Esophagus squamous epithelium (tissue), 5 donors: ENCODE results near the gene TRPM1. TPM values are rescaled to one million over a fixed set of nuclear protein-coding genes. Genes with fewer than 3 reads are reported as not detected.

ENCODE experiments used
- DNase-seq: peaks from one replicate; lab custom pipeline; 2025; lab: John Stamatoyannopoulos, UW
- H3K27ac ChIP-seq, 4 donors: fragments of 200-600 bp; sonication (generic); one replicate each; pipeline ENCODE4 v1.5.1; 2016 to 2019; ENCODE audit warnings: mild to moderate bottlenecking in 1 of 4
- H3K27me3 ChIP-seq, 4 donors: fragments of 200-600 bp; sonication (generic); 1 replicate in 3 of 4; 2 replicates in 1 of 4; pipeline versions ENCODE4 v1.5.1 to v1.6.0; 2017 to 2021; ENCODE audit warnings: antibody characterized with exemption in 1 of 4
- H3K36me3 ChIP-seq, 3 donors: fragments of 200-600 bp; sonication (generic); one replicate each; pipeline ENCODE4 v1.5.1; 2016 to 2019
- H3K4me1 ChIP-seq, 3 donors: fragments of 200-600 bp; sonication (generic); one replicate each; pipeline ENCODE4 v1.5.1; 2017 to 2019
- H3K4me3 ChIP-seq, 4 donors: fragments of 200-600 bp; sonication (generic); 1 replicate in 3 of 4; 2 replicates in 1 of 4; pipeline ENCODE4 v1.5.1; 2016 to 2019; ENCODE audit warnings: mild to moderate bottlenecking in 2 of 4, moderate library complexity in 1 of 4
- H3K9me3 ChIP-seq, 3 donors: fragments of 200-600 bp; sonication (generic); one replicate each; pipeline ENCODE4 v1.5.1; 2016 to 2019
- POLR2A ChIP-seq, 4 donors: fragments of 450-650 bp; IDR thresholded peaks; one replicate each; pipeline ENCODE4 v1.6.1; 2017; ENCODE audit warnings: antibody characterized with exemption in 4 of 4, mild to moderate bottlenecking in 4 of 4, moderate library complexity in 3 of 4
- WGBS, 2 donors: methylation state at CpG; one replicate each; pipeline ENCODE4 v1.1.5; 2018; 5-methylcytosine and 5-hydroxymethylcytosine counted together
- intact Hi-C: fragments of 100-400 bp; cut with DNase I; formaldehyde crosslinking; loops from one replicate; pipeline ENCODE4 v1.15.0; 2022
- total RNA-seq, 4 donors: library from RNA; depleted of rRNA; stranded (reverse); fragments of >200 nt; gene quantifications; one replicate each; pipeline ENCODE4 v1.1.0, GENCODE V29; 2016
- TF ChIP-seq, protein P1 (sequence below), 6 experiments: fragments of 450-650 bp in 4 of 6; fragments of 200-600 bp in 2 of 6; sonication (generic) in 2 of 6; IDR thresholded peaks; one replicate each; pipeline ENCODE4 v1.5.1; 2016 to 2019; ENCODE audit warnings: antibody characterized with exemption in 6 of 6, mild to moderate bottlenecking in 4 of 6, moderate library complexity in 4 of 6
- donor health status: DM: yes; HTN: yes; CAD: no.

Gene TRPM1
- total RNA-seq, 4 donors from 2014 or later: not detected

DNA sequence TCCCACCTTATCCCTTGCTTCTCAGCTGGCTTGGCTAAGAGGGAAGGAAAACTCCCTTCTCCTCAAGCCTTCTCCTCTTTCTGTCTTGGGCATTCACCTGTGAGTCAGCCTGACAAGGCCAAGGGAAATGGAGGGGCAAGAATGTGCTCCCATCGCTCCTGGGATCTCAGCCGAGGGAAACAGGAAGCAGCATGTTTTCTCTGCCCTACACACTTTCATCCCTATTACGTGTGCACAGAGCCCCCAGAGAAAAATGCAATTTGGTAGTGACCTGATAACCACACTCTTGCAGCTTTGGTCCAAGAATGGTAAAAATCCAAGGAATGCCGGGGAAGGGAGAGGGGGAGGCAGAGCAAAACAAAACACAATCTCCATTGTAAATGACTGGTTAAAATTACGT lies 77.2 kb downstream of the TRPM1 start:
- intact Hi-C loops: no loop called here
- Histone ChIP-seq H3K27me3 (no peaks in the 10 kb centered on the region), H3K36me3 (no peaks in the 10 kb centered on the region), H3K27ac (peak overlapping the region in 3 of 4 donors; percentile 3 to 71 (median 65)), H3K4me1 (peaks cover 10 to 29% (median 17%) of the 10 kb centered on the region in 3 donors), H3K4me3 (no peak overlapping the region), H3K9me3 (no peaks in the 10 kb centered on the region)
- TF ChIP-seq POLR2A (IDR thresholded peaks at IDR 0.05): no peak
- TF ChIP-seq, protein P1, sequence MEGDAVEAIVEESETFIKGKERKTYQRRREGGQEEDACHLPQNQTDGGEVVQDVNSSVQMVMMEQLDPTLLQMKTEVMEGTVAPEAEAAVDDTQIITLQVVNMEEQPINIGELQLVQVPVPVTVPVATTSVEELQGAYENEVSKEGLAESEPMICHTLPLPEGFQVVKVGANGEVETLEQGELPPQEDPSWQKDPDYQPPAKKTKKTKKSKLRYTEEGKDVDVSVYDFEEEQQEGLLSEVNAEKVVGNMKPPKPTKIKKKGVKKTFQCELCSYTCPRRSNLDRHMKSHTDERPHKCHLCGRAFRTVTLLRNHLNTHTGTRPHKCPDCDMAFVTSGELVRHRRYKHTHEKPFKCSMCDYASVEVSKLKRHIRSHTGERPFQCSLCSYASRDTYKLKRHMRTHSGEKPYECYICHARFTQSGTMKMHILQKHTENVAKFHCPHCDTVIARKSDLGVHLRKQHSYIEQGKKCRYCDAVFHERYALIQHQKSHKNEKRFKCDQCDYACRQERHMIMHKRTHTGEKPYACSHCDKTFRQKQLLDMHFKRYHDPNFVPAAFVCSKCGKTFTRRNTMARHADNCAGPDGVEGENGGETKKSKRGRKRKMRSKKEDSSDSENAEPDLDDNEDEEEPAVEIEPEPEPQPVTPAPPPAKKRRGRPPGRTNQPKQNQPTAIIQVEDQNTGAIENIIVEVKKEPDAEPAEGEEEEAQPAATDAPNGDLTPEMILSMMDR (IDR thresholded peaks at IDR 0.05): no peak
- 12 to 24% methylated on average over 5 of the region's 5 CpGs for WGBS, 2 donors
- no peak for DNase-seq

DNA sequence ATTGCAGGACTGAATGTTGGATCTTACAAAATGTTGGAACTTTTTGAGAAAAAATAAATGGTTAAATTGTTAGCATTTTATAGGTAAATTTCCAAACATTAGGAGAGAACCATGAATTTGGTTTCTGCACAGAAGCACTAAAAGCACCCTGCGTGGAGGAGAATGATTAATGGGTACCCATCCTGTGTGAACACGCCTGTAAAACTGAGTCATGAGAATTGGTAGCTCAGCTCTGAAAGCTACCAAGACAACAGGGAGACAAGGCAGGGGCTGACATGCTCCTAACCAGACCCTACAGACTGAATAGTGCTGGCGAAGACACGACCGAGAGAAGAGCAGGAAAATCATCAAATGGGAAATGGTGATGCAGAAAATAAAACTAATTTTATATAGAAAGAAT lies 77.7 kb downstream of the TRPM1 start:
- no peak for DNase-seq
- H3K36me3 ChIP-seq: no peaks in the 10 kb centered on the region
- intact Hi-C loops: no loop called here
- no peak for TF ChIP-seq POLR2A (IDR thresholded peaks at IDR 0.05)
- TF ChIP-seq, protein P1 (IDR thresholded peaks at IDR 0.05): no peak
- peak overlapping the region in 3 of 4 donors; percentile 3 to 71 (median 65) for H3K27ac ChIP-seq
- peaks cover 10 to 29% (median 17%) of the 10 kb centered on the region in 3 donors for H3K4me1 ChIP-seq
- no peaks in the 10 kb centered on the region for H3K9me3 ChIP-seq
- no peak overlapping the region for H3K4me3 ChIP-seq
- 42 to 64% methylated on average over 5 of the region's 5 CpGs for WGBS, 2 donors
- no peaks in the 10 kb centered on the region for H3K27me3 ChIP-seq

DNA sequence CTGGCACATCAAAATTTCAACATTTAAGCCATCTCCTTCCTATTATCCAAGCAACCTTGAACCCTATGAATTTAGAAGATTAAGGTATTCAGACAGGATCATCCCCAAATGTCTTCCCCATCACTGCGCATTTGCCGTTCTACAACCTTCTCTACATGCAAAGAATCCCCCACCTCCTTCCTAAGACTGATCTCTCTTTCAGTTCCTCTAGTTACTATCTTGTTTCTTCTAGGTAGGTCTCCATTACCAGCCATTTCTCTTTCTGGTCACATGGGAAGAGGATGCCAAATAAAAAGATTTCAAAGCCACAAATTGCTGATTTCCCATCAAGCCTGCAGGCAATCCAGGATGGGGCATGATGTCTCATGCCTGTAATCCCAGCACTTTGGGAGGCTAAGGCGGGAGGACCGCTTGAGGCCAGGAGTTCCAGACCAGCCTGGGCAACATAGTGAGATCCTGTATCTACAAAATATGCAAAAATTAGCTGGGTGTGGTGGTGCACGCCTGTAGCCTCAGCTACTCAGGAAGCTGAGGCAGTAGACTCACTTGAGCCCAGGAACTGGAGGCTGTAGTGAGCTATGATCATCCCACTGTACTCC lies 80.4 kb downstream of the TRPM1 start:
- intact Hi-C loops: no loop called here
- Histone ChIP-seq H3K4me3 (no peak overlapping the region), H3K4me1 (peaks cover 10 to 39% (median 17%) of the 10 kb centered on the region in 3 donors), H3K27ac (no peak overlapping the region), H3K36me3 (no peaks in the 10 kb centered on the region), H3K27me3 (no peaks in the 10 kb centered on the region), H3K9me3 (no peaks in the 10 kb centered on the region)
- DNase-seq: no peak
- TF ChIP-seq, protein P1 (IDR thresholded peaks at IDR 0.05): no peak
- no peak for TF ChIP-seq POLR2A (IDR thresholded peaks at IDR 0.05)
- WGBS, 2 donors: 94 to 95% methylated on average over 3 to 5 of the region's 5 CpGs

DNA sequence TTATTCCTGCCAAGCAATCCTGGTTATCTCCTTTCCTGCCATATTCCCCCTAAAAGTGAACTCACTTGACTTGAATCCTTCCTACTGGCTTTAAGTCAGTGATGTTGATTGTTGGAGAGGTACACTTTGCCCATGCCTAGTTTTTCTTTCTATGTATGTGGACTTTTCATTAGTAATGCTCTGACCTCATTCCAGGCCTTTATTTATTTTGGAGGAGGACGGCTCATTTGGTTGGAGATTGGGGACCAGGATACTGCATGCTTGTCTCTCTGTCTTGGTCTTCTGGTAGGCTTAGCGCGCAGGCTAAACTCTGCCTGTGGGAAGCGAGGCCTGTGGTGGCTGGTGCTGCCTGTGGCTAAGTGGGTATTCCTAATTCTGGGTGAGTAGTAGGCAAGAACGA lies 81.0 kb downstream of the TRPM1 start:
- Histone ChIP-seq H3K27me3 (no peaks in the 10 kb centered on the region), H3K9me3 (no peaks in the 10 kb centered on the region), H3K4me3 (no peak overlapping the region), H3K27ac (no peak overlapping the region), H3K4me1 (peaks cover 10 to 45% (median 17%) of the 10 kb centered on the region in 3 donors), H3K36me3 (no peaks in the 10 kb centered on the region)
- DNase-seq: no peak
- TF ChIP-seq, protein P1 (IDR thresholded peaks at IDR 0.05): no peak
- no peak for TF ChIP-seq POLR2A (IDR thresholded peaks at IDR 0.05)
- WGBS, 2 donors: 90 to 95% methylated on average over 4 to 5 of the region's 5 CpGs
- intact Hi-C loops: no loop called here

DNA sequence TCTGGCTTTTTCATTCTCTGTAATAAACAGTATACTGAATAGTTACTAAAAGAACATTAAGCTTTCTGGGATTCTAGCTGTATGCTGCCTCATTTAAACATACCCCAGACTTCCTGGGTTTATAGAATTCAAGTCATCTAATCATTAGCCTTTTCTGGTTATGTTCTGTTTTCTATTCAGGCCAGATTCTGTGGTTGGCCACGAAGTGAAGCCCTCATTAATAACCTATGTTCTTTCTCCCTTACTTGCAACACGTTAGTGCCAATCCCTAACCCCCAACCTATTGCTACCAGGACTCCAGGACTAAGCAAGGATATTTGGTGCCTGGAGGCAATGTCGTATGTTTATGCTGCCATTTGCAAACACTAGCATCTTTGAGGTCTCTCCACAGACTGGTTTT lies 81.5 kb downstream of the TRPM1 start:
- H3K27ac ChIP-seq: no peak overlapping the region
- no peak overlapping the region for H3K4me3 ChIP-seq
- H3K27me3 ChIP-seq: no peaks in the 10 kb centered on the region
- peaks cover 10 to 48% (median 17%) of the 10 kb centered on the region in 3 donors for H3K4me1 ChIP-seq
- no peak for DNase-seq
- H3K36me3 ChIP-seq: no peaks in the 10 kb centered on the region
- intact Hi-C loops: no loop called here
- no peak for TF ChIP-seq POLR2A (IDR thresholded peaks at IDR 0.05)
- TF ChIP-seq, protein P1 (IDR thresholded peaks at IDR 0.05): no peak
- no peaks in the 10 kb centered on the region for H3K9me3 ChIP-seq
- 82 to 91% methylated on average over 3 of the region's 3 CpGs for whole genome bisulfite sequencing, 2 donors
